GM12872 (cell line): ENCODE data around the gene SLC12A2.

Experiments
- CTCF ChIP-seq: IDR thresholded peaks from 3 replicates; pipeline ENCODE4 v1.5.1; 2011; ENCODE audit warnings: low read depth, mild to moderate bottlenecking, low read length, moderate library complexity; ENCODE audit not compliant: insufficient read depth

SLC12A2 gene

DNA sequence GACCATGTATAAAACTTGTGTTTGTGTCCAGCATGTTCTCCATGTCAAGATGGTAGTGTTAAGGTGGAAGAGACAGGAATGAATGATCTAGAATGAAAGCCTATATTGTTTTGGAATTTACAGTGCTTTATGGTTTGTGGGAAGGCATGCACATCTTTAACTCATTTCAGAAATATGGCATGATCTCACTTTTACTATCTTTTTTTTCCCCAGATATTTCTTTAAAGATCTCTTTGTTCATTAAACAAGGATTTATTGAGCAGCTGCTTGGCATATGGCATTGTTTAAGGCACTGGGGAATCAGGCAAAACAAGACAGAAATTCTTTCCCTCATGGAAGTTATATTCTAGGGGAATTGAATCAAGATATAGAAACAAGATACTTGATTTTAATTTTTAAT, 51.7 kb downstream of the SLC12A2 start:
- no peak for TF ChIP-seq CTCF

DNA sequence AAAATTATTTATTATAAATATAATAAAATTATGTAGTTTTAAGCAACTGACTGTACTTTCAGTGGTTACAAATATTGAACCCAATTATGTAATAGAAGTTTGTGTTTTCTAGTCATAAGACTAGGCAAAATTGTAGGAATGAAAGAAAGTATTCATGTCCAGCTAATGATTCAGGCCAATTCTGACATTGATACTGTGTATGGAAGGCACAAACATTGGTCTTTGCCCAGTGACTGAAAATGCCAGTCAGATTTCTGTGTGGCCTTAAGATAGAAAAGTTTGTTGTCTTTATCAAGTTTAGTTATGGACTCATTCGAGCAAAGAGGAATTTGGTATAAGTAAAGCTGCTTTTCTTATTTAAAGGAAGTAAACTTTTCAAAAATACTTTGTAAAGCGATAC, 60.3 kb downstream of the SLC12A2 start:
- TF ChIP-seq CTCF: no peak

DNA sequence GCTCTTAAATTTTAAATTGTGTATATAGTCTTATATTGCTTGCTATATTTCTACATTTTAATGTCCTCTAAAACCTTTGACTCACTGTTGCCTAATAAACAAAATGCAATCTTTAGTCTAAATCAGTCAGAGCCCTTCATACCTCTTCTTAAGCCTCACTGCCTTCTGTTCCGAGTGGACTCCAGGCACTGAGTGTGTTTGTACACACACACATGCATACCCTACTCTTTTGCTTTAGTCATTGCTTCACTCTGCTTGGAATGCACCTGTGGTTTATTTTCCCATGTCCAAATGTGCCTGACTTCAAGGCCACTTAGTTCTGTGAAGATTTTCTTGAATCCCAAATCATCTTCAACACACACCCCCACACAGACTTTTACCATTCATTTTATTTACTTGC, 60.9 kb downstream of the SLC12A2 start:
- no peak for TF ChIP-seq CTCF

- TF ChIP-seq CTCF: no peak
Observed at GRCh38 chr5:128146671-128147070, 63.1 kb downstream of the SLC12A2 start.

- TF ChIP-seq CTCF: no peak
Observed at GRCh38 chr5:128154943-128155342, 71.4 kb downstream of the SLC12A2 start.

DNA sequence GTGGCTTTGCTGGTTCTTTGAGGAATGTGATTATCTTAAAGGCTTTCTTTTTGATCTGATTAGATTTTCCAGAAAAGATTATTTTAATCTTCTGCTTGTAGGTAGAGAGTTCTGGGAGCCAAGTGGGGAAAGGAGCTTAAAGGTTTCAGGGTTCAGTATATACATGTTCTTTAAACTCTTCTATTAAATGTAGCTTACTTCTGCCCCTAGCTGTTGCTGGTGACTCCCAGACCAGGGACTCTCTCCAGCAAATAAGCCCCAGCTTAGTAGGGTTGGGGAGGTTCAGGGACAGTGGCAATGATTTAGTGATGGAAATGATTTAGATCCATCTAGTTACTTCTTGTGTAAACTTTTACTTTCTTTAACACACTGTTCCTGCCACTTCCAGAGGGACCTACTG, 72.2 kb downstream of the SLC12A2 start:
- no peak for TF ChIP-seq CTCF

- no peak for TF ChIP-seq CTCF
Observed at GRCh38 chr5:128156521-128156920, 73.0 kb downstream of the SLC12A2 start.

DNA sequence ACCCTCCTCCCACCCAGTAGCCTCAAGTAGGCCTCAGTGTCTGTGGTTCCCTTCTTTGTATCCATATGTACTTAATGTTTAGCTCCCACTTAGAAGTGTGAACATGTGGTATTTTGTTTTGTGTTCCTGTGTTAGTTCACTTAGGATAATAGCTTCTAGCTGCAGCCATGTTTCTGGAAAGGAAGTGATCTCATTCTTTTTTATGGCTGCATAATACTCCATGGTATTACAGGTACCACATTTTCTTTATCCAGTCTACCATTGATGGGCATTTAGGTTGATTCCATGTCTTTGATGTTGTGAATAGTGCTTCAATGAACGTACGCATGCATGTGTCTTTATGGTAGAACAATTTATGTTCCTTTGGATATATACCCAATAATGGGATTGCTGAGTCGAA, 74.8 kb downstream of the SLC12A2 start:
- no peak for TF ChIP-seq CTCF
